ENCODE measurements around the gene LEPR.

LEPR gene

DNA sequence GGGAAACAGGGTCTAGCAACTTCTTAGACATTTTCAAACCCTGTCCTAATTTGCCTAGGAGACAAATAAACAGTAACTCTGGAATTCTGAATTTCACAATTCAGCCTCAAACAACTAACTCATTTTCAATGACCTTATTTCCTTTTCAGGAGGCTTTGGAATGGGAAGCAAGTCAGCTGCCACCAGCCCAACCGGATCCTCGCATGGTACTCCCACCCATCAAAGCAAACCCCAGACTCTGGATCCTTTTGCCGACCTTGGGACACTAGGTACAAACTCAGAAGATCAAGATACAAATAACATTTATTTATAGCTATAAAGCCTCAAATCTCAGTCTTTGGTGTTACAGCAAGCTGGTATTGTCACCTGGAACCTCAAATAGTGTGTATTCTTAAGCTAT is 18.9 kb upstream of the LEPR start:
- H3K79me1 ChIP-seq (ENCODE audit: low read length) = no peaks in the 10 kb centered on the region
- no peak overlapping the region for H2BK120ac ChIP-seq (ENCODE audit: insufficient read depth, low read length, poor library complexity)
- H3K4me2 ChIP-seq (ENCODE audit: low read length) = no peak overlapping the region
- H3K27me3 ChIP-seq (ENCODE audit: insufficient read depth, low read length) = no peaks in the 10 kb centered on the region
- no peak overlapping the region for H2BK5ac ChIP-seq (ENCODE audit: low read depth, low read length, poor library complexity)
- no peak overlapping the region for H2AK5ac ChIP-seq (ENCODE audit: low read length)
- H3K9ac ChIP-seq (ENCODE audit: low read length) = no peak overlapping the region
- no CpG with 5 or more reads among the region's 3 CpGs for WGBS (ENCODE audit: extremely low coverage, insufficient coverage, insufficient read length)
- no peak overlapping the region for H4K91ac ChIP-seq (ENCODE audit: low read depth, low read length)
- no peak overlapping the region for H2AFZ ChIP-seq (ENCODE audit: insufficient read depth, low read length, poor library complexity)
- H3K4me3 ChIP-seq (ENCODE audit: low read depth, low read length) = no peak overlapping the region
- DNase-seq = no peak
- H4K12ac ChIP-seq (ENCODE audit: low read depth, low read length) = no peak overlapping the region
- no peaks in the 10 kb centered on the region for H3K79me2 ChIP-seq (ENCODE audit: control insufficient read depth, insufficient read depth, low read length, poor library complexity)
- H3K4me1 ChIP-seq (ENCODE audit: control insufficient read depth in 1 of 2, insufficient read depth in 2 of 2, low read length in 2 of 2) = no peaks in the 10 kb centered on the region
- no peak overlapping the region for H2BK12ac ChIP-seq (ENCODE audit: low read length)
- no peaks in the 10 kb centered on the region for H3K9me3 ChIP-seq (ENCODE audit: insufficient read depth, low read depth, low read length)
- H3K4ac ChIP-seq (ENCODE audit: low read depth, low read length) = no peak overlapping the region
- H3K14ac ChIP-seq (ENCODE audit: low read length) = no peak overlapping the region
- H3K36me3 ChIP-seq (ENCODE audit: control insufficient read depth in 1 of 2, insufficient read depth in 2 of 2, low read length in 2 of 2) = peaks cover 6 to 8% of the 10 kb centered on the region in 2 experiments
- H4K8ac ChIP-seq (ENCODE audit: low read depth, low read length) = no peak overlapping the region
- no peak overlapping the region for H3K18ac ChIP-seq (ENCODE audit: low read length)
- no peak overlapping the region for H3K27ac ChIP-seq (ENCODE audit: low read depth, low read length)
- H3K23ac ChIP-seq (ENCODE audit: low read length) = no peak overlapping the region

DNA sequence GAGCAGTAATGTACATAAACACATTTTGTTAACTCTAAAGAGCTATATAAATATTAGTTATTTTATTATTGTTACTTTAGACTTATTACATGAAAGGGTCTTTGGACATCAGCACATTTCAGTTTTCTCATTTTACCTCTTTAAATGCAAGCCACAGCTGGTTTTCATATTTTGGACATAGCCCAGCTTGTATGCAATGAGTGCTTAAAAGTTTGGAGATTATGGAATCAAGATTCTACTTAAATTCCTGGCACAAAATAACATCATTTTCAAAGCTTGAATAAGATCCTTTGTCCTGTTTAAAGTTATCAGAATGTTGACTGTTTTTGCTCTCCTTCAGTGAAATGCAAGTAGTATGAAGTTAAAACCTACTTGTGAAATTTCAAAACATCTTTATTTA is 15.5 kb upstream of the LEPR start:
- no peaks in the 10 kb centered on the region for H3K79me1 ChIP-seq (ENCODE audit: low read length)
- no peak overlapping the region for H4K12ac ChIP-seq (ENCODE audit: low read depth, low read length)
- H3K79me2 ChIP-seq (ENCODE audit: control insufficient read depth, insufficient read depth, low read length, poor library complexity) = no peaks in the 10 kb centered on the region
- H2BK12ac ChIP-seq (ENCODE audit: low read length) = no peak overlapping the region
- no peaks in the 10 kb centered on the region for H3K9me3 ChIP-seq (ENCODE audit: insufficient read depth, low read depth, low read length)
- no peak overlapping the region for H2BK5ac ChIP-seq (ENCODE audit: low read depth, low read length, poor library complexity)
- H3K4me3 ChIP-seq (ENCODE audit: low read depth, low read length) = no peak overlapping the region
- H4K91ac ChIP-seq (ENCODE audit: low read depth, low read length) = no peak overlapping the region
- no peak overlapping the region for H3K27ac ChIP-seq (ENCODE audit: low read depth, low read length)
- no peak overlapping the region for H2BK120ac ChIP-seq (ENCODE audit: insufficient read depth, low read length, poor library complexity)
- no peak overlapping the region for H3K4ac ChIP-seq (ENCODE audit: low read depth, low read length)
- no peak overlapping the region for H3K14ac ChIP-seq (ENCODE audit: low read length)
- no peaks in the 10 kb centered on the region for H3K4me1 ChIP-seq (ENCODE audit: control insufficient read depth in 1 of 2, insufficient read depth in 2 of 2, low read length in 2 of 2)
- H4K8ac ChIP-seq (ENCODE audit: low read depth, low read length) = no peak overlapping the region
- peaks cover 6 to 11% of the 10 kb centered on the region in 2 experiments for H3K36me3 ChIP-seq (ENCODE audit: control insufficient read depth in 1 of 2, insufficient read depth in 2 of 2, low read length in 2 of 2)
- H3K27me3 ChIP-seq (ENCODE audit: insufficient read depth, low read length) = no peaks in the 10 kb centered on the region
- H3K23ac ChIP-seq (ENCODE audit: low read length) = no peak overlapping the region
- H3K4me2 ChIP-seq (ENCODE audit: low read length) = no peak overlapping the region
- no peak overlapping the region for H2AFZ ChIP-seq (ENCODE audit: insufficient read depth, low read length, poor library complexity)
- H3K9ac ChIP-seq (ENCODE audit: low read length) = no peak overlapping the region
- H2AK5ac ChIP-seq (ENCODE audit: low read length) = no peak overlapping the region
- H3K18ac ChIP-seq (ENCODE audit: low read length) = no peak overlapping the region
- no peak for DNase-seq

DNA sequence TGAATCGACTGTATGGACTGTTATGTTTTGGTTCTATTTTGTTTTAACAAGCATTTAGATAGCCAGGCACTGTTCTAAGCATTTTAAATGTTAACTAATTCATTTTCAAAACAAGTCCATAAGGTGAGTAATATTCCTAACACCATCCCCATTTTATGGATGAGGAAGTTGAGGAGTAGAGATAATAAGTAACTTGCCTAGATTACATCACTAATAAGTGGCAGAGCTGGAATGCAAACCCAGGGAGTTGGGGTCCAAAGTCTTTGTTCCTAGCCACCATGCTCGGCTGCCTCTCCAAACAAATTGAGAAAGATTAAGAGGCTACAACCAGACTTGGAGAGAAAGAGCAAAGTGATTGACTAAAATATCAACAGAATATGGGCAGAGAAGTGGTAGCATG is 12.6 kb upstream of the LEPR start:
- no CpG with 5 or more reads among the region's 2 CpGs for WGBS (ENCODE audit: extremely low coverage, insufficient coverage, insufficient read length)
- H2BK5ac ChIP-seq (ENCODE audit: low read depth, low read length, poor library complexity) = no peak overlapping the region

GRCh38 chr1:65409314-65409713 is 11.2 kb upstream of the LEPR start:
- Histone ChIP-seq H3K14ac (ENCODE audit: low read length) (no peak overlapping the region), H2BK5ac (ENCODE audit: low read depth, low read length, poor library complexity) (no peak overlapping the region), H2AFZ (ENCODE audit: insufficient read depth, low read length, poor library complexity) (no peak overlapping the region), H2BK120ac (ENCODE audit: insufficient read depth, low read length, poor library complexity) (no peak overlapping the region), H3K4me2 (ENCODE audit: low read length) (no peak overlapping the region), H4K12ac (ENCODE audit: low read depth, low read length) (no peak overlapping the region), H3K27me3 (ENCODE audit: insufficient read depth, low read length) (no peaks in the 10 kb centered on the region), H3K18ac (ENCODE audit: low read length) (no peak overlapping the region), H2BK12ac (ENCODE audit: low read length) (no peak overlapping the region), H3K36me3 (ENCODE audit: control insufficient read depth in 1 of 2, insufficient read depth in 2 of 2, low read length in 2 of 2) (peaks cover 6 to 11% of the 10 kb centered on the region in 2 experiments), H3K79me1 (ENCODE audit: low read length) (no peaks in the 10 kb centered on the region), H3K9ac (ENCODE audit: low read length) (no peak overlapping the region), H3K4ac (ENCODE audit: low read depth, low read length) (no peak overlapping the region), H3K79me2 (ENCODE audit: control insufficient read depth, insufficient read depth, low read length, poor library complexity) (no peaks in the 10 kb centered on the region), H3K23ac (ENCODE audit: low read length) (no peak overlapping the region), H3K4me3 (ENCODE audit: low read depth, low read length) (no peak overlapping the region), H4K91ac (ENCODE audit: low read depth, low read length) (no peak overlapping the region), H2AK5ac (ENCODE audit: low read length) (no peak overlapping the region), H3K27ac (ENCODE audit: low read depth, low read length) (no peak overlapping the region), H4K8ac (ENCODE audit: low read depth, low read length) (no peak overlapping the region), H3K9me3 (ENCODE audit: insufficient read depth, low read depth, low read length) (no peaks in the 10 kb centered on the region), H3K4me1 (ENCODE audit: control insufficient read depth in 1 of 2, insufficient read depth in 2 of 2, low read length in 2 of 2) (peaks cover 2 to 7% of the 10 kb centered on the region in 2 experiments)
- no CpG with 5 or more reads among the region's 1 CpG for WGBS (ENCODE audit: extremely low coverage, insufficient coverage, insufficient read length)
- no peak for DNase-seq

More for the DNA sequence above, 12.6 kb upstream of the LEPR start:
- Histone ChIP-seq H3K9ac (ENCODE audit: low read length) (no peak overlapping the region), H4K8ac (ENCODE audit: low read depth, low read length) (no peak overlapping the region), H4K91ac (ENCODE audit: low read depth, low read length) (no peak overlapping the region), H3K23ac (ENCODE audit: low read length) (no peak overlapping the region), H3K4me3 (ENCODE audit: low read depth, low read length) (no peak overlapping the region), H3K36me3 (ENCODE audit: control insufficient read depth in 1 of 2, insufficient read depth in 2 of 2, low read length in 2 of 2) (peaks cover 6 to 11% of the 10 kb centered on the region in 2 experiments), H4K12ac (ENCODE audit: low read depth, low read length) (no peak overlapping the region), H3K4me1 (ENCODE audit: control insufficient read depth in 1 of 2, insufficient read depth in 2 of 2, low read length in 2 of 2) (peaks cover 0 to 4% of the 10 kb centered on the region in 2 experiments), H2AFZ (ENCODE audit: insufficient read depth, low read length, poor library complexity) (no peak overlapping the region), H2BK120ac (ENCODE audit: insufficient read depth, low read length, poor library complexity) (no peak overlapping the region), H3K27ac (ENCODE audit: low read depth, low read length) (no peak overlapping the region), H2AK5ac (ENCODE audit: low read length) (no peak overlapping the region), H3K27me3 (ENCODE audit: insufficient read depth, low read length) (no peaks in the 10 kb centered on the region), H3K79me2 (ENCODE audit: control insufficient read depth, insufficient read depth, low read length, poor library complexity) (no peaks in the 10 kb centered on the region), H2BK12ac (ENCODE audit: low read length) (no peak overlapping the region), H3K18ac (ENCODE audit: low read length) (no peak overlapping the region), H3K4me2 (ENCODE audit: low read length) (no peak overlapping the region), H3K79me1 (ENCODE audit: low read length) (no peaks in the 10 kb centered on the region), H3K4ac (ENCODE audit: low read depth, low read length) (no peak overlapping the region), H3K9me3 (ENCODE audit: insufficient read depth, low read depth, low read length) (no peaks in the 10 kb centered on the region), H3K14ac (ENCODE audit: low read length) (no peak overlapping the region)
- no peak for DNase-seq

All from trophoblast cell (in vitro differentiated cells and primary cell).